Tibial nerve (tissue), 4 donors: ENCODE results near the gene TRIM40.

Experiments
- CTCF ChIP-seq, 5 experiments: fragments of 200-600 bp in 3 of 5; fragments of 450-650 bp in 2 of 5; sonication (generic) in 3 of 5; IDR thresholded peaks; one replicate each; pipeline ENCODE4 v1.5.1; 2016 to 2019; ENCODE audit warnings: antibody characterized with exemption in 5 of 5, mild to moderate bottlenecking in 3 of 5, moderate library complexity in 2 of 5
- EP300 ChIP-seq, 2 donors: sonication (generic); formaldehyde crosslinking; IDR thresholded peaks; one replicate each; pipeline ENCODE4 v1.6.1; 2017; ENCODE audit warnings: antibody characterized with exemption in 2 of 2, mild to moderate bottlenecking in 1 of 2
- POLR2A ChIP-seq, 2 donors: fragments of 450-650 bp; IDR thresholded peaks; one replicate each; pipeline ENCODE4 v1.6.1; 2017; ENCODE audit warnings: antibody characterized with exemption in 2 of 2, mild to moderate bottlenecking in 2 of 2, moderate library complexity in 2 of 2

GRCh38 chr6:30196376-30196775 lies 60.4 kb downstream of the TRIM40 start:
- TF ChIP-seq CTCF (IDR thresholded peaks at IDR 0.05) (no peak), EP300 (IDR thresholded peaks at IDR 0.05) (no peak), POLR2A (IDR thresholded peaks at IDR 0.05) (no peak)
